B cell (primary cell): ENCODE data around the gene INTS3. TPM values are rescaled to one million over a fixed set of nuclear protein-coding genes. Genes with fewer than 3 reads are reported as not detected.
A peak's percentile ranks its signal among the peaks of the same experiment; 100 is the strongest.

Source experiments
- ATAC-seq: fragments of 200-7000 bp; cut with Tn5 transposase; one replicate; pipeline ENCODE4 v1.10.0; 2021; ENCODE audit warnings: low read depth, mild to moderate bottlenecking, moderate number of reproducible peaks, moderate library complexity
- CTCF ChIA-PET: fragments of 350-600 bp; sonication (Branson Sonifier 250); formaldehyde crosslinking; loops from one replicate; lab custom pipeline; 2021; ENCODE audit warnings: antibody characterized with exemption, inconsistent platforms; lab: Charles Lee
- POLR2A ChIA-PET: fragments of 350-600 bp; sonication (Branson Sonifier 250); formaldehyde crosslinking; loops from one replicate; lab custom pipeline; 2021; ENCODE audit warnings: antibody characterized with exemption; lab: Charles Lee
- DNase-seq: peaks from one replicate; pipeline ENCODE4 v3.0.0; 2013
- H2AFZ ChIP-seq: 2 replicates; pipeline ENCODE4 v1.6.1; 2012; ENCODE audit warnings: mild to moderate bottlenecking, low read depth, low read length; ENCODE audit not compliant: insufficient read depth, poor library complexity, severe bottlenecking
- H3K27ac ChIP-seq, 2 donors: 1 replicate in 1 of 2; 2 replicates in 1 of 2; pipeline ENCODE4 v1.5.1; 2012 to 2013; ENCODE audit warnings: low read length in 2 of 2, mild to moderate bottlenecking in 2 of 2, moderate library complexity in 1 of 2
- H3K27me3 ChIP-seq, 4 experiments: fragments of 200-600 bp in 1 of 4; sonication (generic) in 1 of 4; replicated peaks in 1 of 4; 1 replicate in 2 of 4; 2 replicates in 2 of 4; pipeline versions ENCODE4 v1.6.1 to v1.7.0; 2013 to 2016; ENCODE audit warnings: low read length in 3 of 4, mild to moderate bottlenecking in 2 of 4, mixed read lengths in 1 of 4, moderate library complexity in 1 of 4; ENCODE audit not compliant: insufficient read depth in 4 of 4, control insufficient read depth in 3 of 4; ENCODE audit errors: control extremely low read depth in 1 of 4
- H3K36me3 ChIP-seq, 2 experiments: replicated peaks in 1 of 2; 1 replicate in 1 of 2; 2 replicates in 1 of 2; pipeline versions ENCODE4 v1.6.1 to v1.7.1; 2013; ENCODE audit warnings: low read length in 1 of 2; ENCODE audit not compliant: insufficient read depth in 2 of 2, control insufficient read depth in 1 of 2; ENCODE audit errors: control extremely low read depth in 1 of 2, extremely low read depth in 1 of 2
- H3K4me1 ChIP-seq, 2 donors: fragments of 200-600 bp in 1 of 2; sonication (generic) in 1 of 2; 1 replicate in 1 of 2; 2 replicates in 1 of 2; pipeline versions ENCODE4 v1.5.1 to v1.6.1; 2013 to 2017; ENCODE audit warnings: low read length in 2 of 2; ENCODE audit not compliant: control insufficient read depth in 2 of 2, insufficient read depth in 2 of 2
- H3K4me2 ChIP-seq: replicated peaks from 2 replicates; pipeline ENCODE3; 2012; ENCODE audit warnings: mild to moderate bottlenecking, low read depth, low read length; ENCODE audit not compliant: poor library complexity, severe bottlenecking
- H3K4me3 ChIP-seq, 5 experiments: fragments of 200-600 bp in 1 of 5; sonication (generic) in 1 of 5; 1 replicate in 3 of 5; 2 replicates in 2 of 5; pipeline versions ENCODE4 v1.5.1 to v1.7.0; 2011 to 2016; ENCODE audit warnings: low read length in 4 of 5, mild to moderate bottlenecking in 4 of 5, low read depth in 2 of 5, control low read depth in 1 of 5, moderate library complexity in 1 of 5; ENCODE audit not compliant: insufficient read depth in 1 of 5; ENCODE audit errors: control extremely low read depth in 1 of 5, extremely low read depth in 1 of 5
- H3K79me2 ChIP-seq: fragments of 200-600 bp; sonication (generic); one replicate; pipeline ENCODE4 v1.6.0; 2016; ENCODE audit warnings: low read length; ENCODE audit not compliant: control insufficient read depth, insufficient read depth
- H3K9ac ChIP-seq: fragments of 200-600 bp; sonication (generic); 2 replicates; pipeline ENCODE4 v1.6.1; 2017; ENCODE audit warnings: mild to moderate bottlenecking, low read length, moderate library complexity
- H3K9me3 ChIP-seq, 3 donors: one replicate each; pipeline versions ENCODE4 v1.6.1 to v1.7.1; 2013; ENCODE audit warnings: low read length in 2 of 3; ENCODE audit not compliant: control insufficient read depth in 2 of 3, insufficient read depth in 1 of 3; ENCODE audit errors: control extremely low read depth in 1 of 3
- H4K20me1 ChIP-seq: 2 replicates; pipeline ENCODE4 v1.6.0; 2012; ENCODE audit warnings: mild to moderate bottlenecking, low read length; ENCODE audit not compliant: insufficient read depth, control insufficient read depth, poor library complexity, severe bottlenecking
- H3K27ac Mint-ChIP-seq: one replicate; pipeline ENCODE4 v1.8.0; 2021; ENCODE audit warnings: mixed read lengths
- H3K27me3 Mint-ChIP-seq: one replicate; pipeline ENCODE4 v1.8.0; 2021; ENCODE audit warnings: mixed read lengths
- H3K4me1 Mint-ChIP-seq: one replicate; pipeline ENCODE4 v1.8.0; 2021; ENCODE audit warnings: mixed read lengths
- H3K4me3 Mint-ChIP-seq: one replicate; pipeline ENCODE4 v1.8.0; 2021; ENCODE audit warnings: mixed read lengths
- H3K9me3 Mint-ChIP-seq: one replicate; pipeline ENCODE4 v1.8.0; 2022; ENCODE audit warnings: mixed read lengths; ENCODE audit not compliant: insufficient read depth
- EZH2 ChIP-seq: IDR thresholded peaks from 2 replicates; pipeline ENCODE4 v1.6.1; 2012; ENCODE audit warnings: borderline replicate concordance, low read depth, mild to moderate bottlenecking, moderate library complexity, low read length; ENCODE audit not compliant: insufficient read depth, poor library complexity, severe bottlenecking
- WGBS: methylation state at CpG from one replicate; pipeline ENCODE4 v1.1.5; 2013; ENCODE audit warnings: missing lambda C conversion rate; ENCODE audit not compliant: insufficient coverage; 5-methylcytosine and 5-hydroxymethylcytosine counted together
- intact Hi-C: fragments of 100-400 bp; cut with micrococcal nuclease; formaldehyde crosslinking; loops from one replicate; pipeline ENCODE4 v1.10.0; 2022
- polyA plus RNA-seq: library from polyadenylated mRNA; depleted of rRNA; stranded (reverse); fragments of >200 nt; gene quantifications from 2 replicates; pipeline ENCODE4 v1.2.3, GENCODE V29; 2012
- total RNA-seq, 2 donors: library from RNA; stranded (reverse); fragments of 120-200 nt in 1 of 2; gene quantifications; 1 replicate in 1 of 2; 2 replicates in 1 of 2; pipeline versions ENCODE4 v1.2.3 to v1.2.4, GENCODE V29; 2013 to 2022
- TF ChIP-seq, protein P1 (sequence below): fragments of 200-600 bp; IDR thresholded peaks from one replicate; pipeline ENCODE4 v1.8.0; 2022; ENCODE audit warnings: antibody characterized with exemption, mild to moderate bottlenecking

INTS3 gene
- total and polyA plus RNA-seq, 2 donors (not counting 1 experiment from before 2014, with no cell fraction given), result 69.1 to 84.1 TPM

DNA sequence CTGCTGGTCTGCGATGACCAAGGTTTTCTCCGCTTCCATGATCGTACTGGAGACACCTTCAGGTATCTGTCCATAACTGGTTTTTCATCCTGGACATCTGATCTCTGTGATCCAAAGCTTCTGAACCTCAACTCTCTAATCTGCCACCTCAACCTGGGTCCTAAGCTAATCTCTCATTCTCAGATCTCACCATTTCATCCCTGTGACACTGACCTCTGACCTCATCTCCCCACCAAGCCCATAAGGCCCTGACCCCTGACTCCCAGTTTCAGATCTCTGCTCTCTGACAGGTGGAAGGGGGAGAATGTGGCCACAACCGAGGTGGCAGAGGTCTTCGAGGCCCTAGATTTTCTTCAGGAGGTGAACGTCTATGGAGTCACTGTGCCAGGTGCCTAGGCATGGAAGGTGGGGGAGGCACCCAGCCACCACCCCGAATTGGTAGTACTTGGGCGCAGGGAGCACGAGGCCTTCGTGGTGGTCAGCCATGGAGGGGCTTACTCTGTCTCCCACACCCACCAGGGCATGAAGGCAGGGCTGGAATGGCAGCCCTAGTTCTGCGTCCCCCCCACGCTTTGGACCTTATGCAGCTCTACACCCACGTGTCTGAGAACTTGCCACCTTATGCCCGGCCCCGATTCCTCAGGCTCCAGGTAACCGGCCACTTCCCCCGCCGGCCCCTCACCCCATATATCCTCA is 51.1 kb downstream of the INTS3 start:
- peaks cover 26% of the 10 kb centered on the region for H3K4me1 Mint-ChIP-seq
- POLR2A ChIA-PET, result no interaction called here
- CTCF ChIA-PET, result no interaction called here

More for the DNA sequence above, 51.1 kb downstream of the INTS3 start:
- no peaks in the 10 kb centered on the region for H3K9me3 Mint-ChIP-seq
- no peak overlapping the region for H3K27ac Mint-ChIP-seq
- H2AFZ ChIP-seq, result no peak overlapping the region
- ATAC-seq (no peak), DNase-seq (peak; percentile 6)
- no peaks in the 10 kb centered on the region for H3K27me3 ChIP-seq
- WGBS, result 97% methylated on average over 18 of the region's 18 CpGs
- H3K79me2 ChIP-seq, result peaks cover 6% of the 10 kb centered on the region
- no peak overlapping the region for H3K4me2 ChIP-seq
- no peak overlapping the region for H3K4me3 Mint-ChIP-seq
- no peaks in the 10 kb centered on the region for H3K27me3 Mint-ChIP-seq
- peaks cover 9% of the 10 kb centered on the region for H4K20me1 ChIP-seq
- H3K4me1 ChIP-seq, result peaks cover 18 to 34% of the 10 kb centered on the region in 2 donors
- no peaks in the 10 kb centered on the region for H3K9me3 ChIP-seq
- no peak overlapping the region for H3K27ac ChIP-seq
- intact Hi-C loops, result no loop called here
- no peak overlapping the region for H3K9ac ChIP-seq
- no peaks in the 10 kb centered on the region for H3K36me3 ChIP-seq
- TF ChIP-seq EZH2, result no peak
- TF ChIP-seq, protein P1, sequence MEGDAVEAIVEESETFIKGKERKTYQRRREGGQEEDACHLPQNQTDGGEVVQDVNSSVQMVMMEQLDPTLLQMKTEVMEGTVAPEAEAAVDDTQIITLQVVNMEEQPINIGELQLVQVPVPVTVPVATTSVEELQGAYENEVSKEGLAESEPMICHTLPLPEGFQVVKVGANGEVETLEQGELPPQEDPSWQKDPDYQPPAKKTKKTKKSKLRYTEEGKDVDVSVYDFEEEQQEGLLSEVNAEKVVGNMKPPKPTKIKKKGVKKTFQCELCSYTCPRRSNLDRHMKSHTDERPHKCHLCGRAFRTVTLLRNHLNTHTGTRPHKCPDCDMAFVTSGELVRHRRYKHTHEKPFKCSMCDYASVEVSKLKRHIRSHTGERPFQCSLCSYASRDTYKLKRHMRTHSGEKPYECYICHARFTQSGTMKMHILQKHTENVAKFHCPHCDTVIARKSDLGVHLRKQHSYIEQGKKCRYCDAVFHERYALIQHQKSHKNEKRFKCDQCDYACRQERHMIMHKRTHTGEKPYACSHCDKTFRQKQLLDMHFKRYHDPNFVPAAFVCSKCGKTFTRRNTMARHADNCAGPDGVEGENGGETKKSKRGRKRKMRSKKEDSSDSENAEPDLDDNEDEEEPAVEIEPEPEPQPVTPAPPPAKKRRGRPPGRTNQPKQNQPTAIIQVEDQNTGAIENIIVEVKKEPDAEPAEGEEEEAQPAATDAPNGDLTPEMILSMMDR, result no peak
- no peak overlapping the region for H3K4me3 ChIP-seq
